ENCODE measurements around the gene LEO1. TPM values are rescaled to one million over a fixed set of nuclear protein-coding genes. Genes with fewer than 3 reads are reported as not detected.

Gene LEO1
- total and polyA plus RNA-seq, 2 of the 13 experiments (the other 11 are each of a cell fraction or from before 2014, with no cell fraction given): 17.0 to 60.3 TPM

GRCh38 chr15:52008698-52009434, 37.3 kb upstream of the LEO1 start (continued):
- peak; percentile 52 for TF ChIP-seq HMG20B (CRISPR knock-in tag; conservative IDR thresholded peaks at IDR 0.05)
- no peak for TF ChIP-seq DMTF1 (CRISPR knock-in tag; IDR thresholded peaks at IDR 0.05)
- no peak; the same call in 1 of the 2 replicates for TF ChIP-seq ZNF772 (CRISPR knock-in tag; IDR thresholded peaks at IDR 0.05)
- TF ChIP-seq ZNF251 (CRISPR knock-in tag; IDR thresholded peaks at IDR 0.05): no peak
- TF ChIP-seq TFDP2 (CRISPR knock-in tag; IDR thresholded peaks at IDR 0.05): no peak
- TF ChIP-seq TARDBP (CRISPR knock-in tag; IDR thresholded peaks at IDR 0.05): peak; percentile 79; the same call in 1 of the 2 replicates
- TF ChIP-seq ZC3H13 (CRISPR knock-in tag; IDR thresholded peaks at IDR 0.05): no peak
- TF ChIP-seq DZIP1 (CRISPR knock-in tag; IDR thresholded peaks at IDR 0.05): no peak
- peak; percentile 70; the same call in 1 of the 2 replicates for TF ChIP-seq ZBTB39 (CRISPR knock-in tag; IDR thresholded peaks at IDR 0.05)
- peak; percentile 99 for TF ChIP-seq TFE3 (CRISPR knock-in tag; IDR thresholded peaks at IDR 0.05)
- no peak for TF ChIP-seq CBX2 (IDR thresholded peaks at IDR 0.05; ENCODE audit: low read depth, low read length)
- no peak for TF ChIP-seq CBX2 (CRISPR knock-in tag; IDR thresholded peaks at IDR 0.05; ENCODE audit: low read depth)
- TF ChIP-seq GTF2F1 (IDR thresholded peaks at IDR 0.05; ENCODE audit: low read length): no peak
- TF ChIP-seq GABPA (IDR thresholded peaks at IDR 0.05; ENCODE audit: low read depth, low read length): no peak
- TF ChIP-seq GABPA (CRISPR knock-in tag; IDR thresholded peaks at IDR 0.05; ENCODE audit: low read depth): peak; percentile 78
- TF ChIP-seq ZNF225 (CRISPR knock-in tag; IDR thresholded peaks at IDR 0.05): no peak
- no peak for TF ChIP-seq ZNF7 (CRISPR knock-in tag; IDR thresholded peaks at IDR 0.05)
- peak; percentile 93 for TF ChIP-seq TEAD3 (CRISPR knock-in tag; optimal IDR thresholded peaks at IDR 0.05; ENCODE audit: borderline replicate concordance)
- peak; percentile 48; the same call in 1 of the 2 replicates for TF ChIP-seq CHD4 (IDR thresholded peaks at IDR 0.05; ENCODE audit: borderline replicate concordance, low read length)
- no peak for TF ChIP-seq ETV6 (CRISPR knock-in tag; conservative IDR thresholded peaks at IDR 0.05)
- TF ChIP-seq TSC22D2 (CRISPR knock-in tag; IDR thresholded peaks at IDR 0.05; ENCODE audit: borderline replicate concordance): no peak

Measured in HepG2 (cell line).